Measurements from ENCODE around the gene CREG2.

The CREG2 gene

GRCh38 chr2:101341421-101341820 is 45.9 kb downstream of the CREG2 start:
- TF ChIP-seq CTCF (IDR thresholded peaks at IDR 0.05; ENCODE audit: control extremely low read depth, extremely low read depth, low read depth, missing control alignments) = no peak
- DNase-seq (ENCODE audit: extremely low spot score) = no peak
- ChIA-PET POLR2A (no interaction called here), CTCF (interaction anchor here (0.6 to 4.0 kb wide), 16 partner anchors 8 to 1102 kb away, joined by 3 to 40 read pairs (median 6); partner anchors contain the start of gene RNF149)

- no peak for DNase-seq (ENCODE audit: extremely low spot score)
- TF ChIP-seq CTCF (IDR thresholded peaks at IDR 0.05; ENCODE audit: control extremely low read depth, extremely low read depth, low read depth, missing control alignments) = no peak
- CTCF ChIA-PET = interaction anchor here (4.0 kb wide), 1 partner anchor 12 kb away, joined by 40 read pairs; no protein-coding TSS in a partner anchor
- POLR2A ChIA-PET = no interaction called here
These were observed 47.2 kb downstream of the CREG2 start for GRCh38 chr2:101340141-101340551.

DNA sequence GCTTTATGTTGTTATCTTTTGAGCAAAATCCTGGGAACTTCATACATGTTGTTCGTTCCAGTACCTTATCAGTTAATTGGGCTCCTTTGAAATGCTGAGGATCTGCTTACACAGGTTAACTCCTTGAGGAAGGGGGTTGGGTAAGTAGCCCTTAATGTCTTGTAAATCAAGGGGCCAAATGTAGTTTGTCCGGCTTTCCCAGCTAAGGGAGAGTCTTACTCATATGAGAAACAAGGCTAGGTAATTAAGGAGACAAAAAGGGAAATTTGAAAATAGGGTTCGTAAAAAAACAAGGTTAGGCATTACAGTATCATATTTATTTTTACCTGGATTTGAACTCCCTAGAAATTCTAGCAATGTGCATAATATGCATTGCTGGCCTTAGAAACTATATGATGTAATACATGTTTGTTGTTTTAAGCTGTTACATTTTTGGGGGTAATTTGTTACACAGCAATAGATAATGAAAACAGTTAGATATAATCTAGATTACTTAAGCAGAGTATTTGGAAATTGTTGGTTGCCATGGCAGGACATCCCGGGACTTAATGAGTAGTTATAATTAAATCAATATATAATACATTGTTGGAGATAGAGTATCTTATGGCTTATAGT is 47.9 kb downstream of the CREG2 start:
- no peak for TF ChIP-seq CTCF (IDR thresholded peaks at IDR 0.05; ENCODE audit: control extremely low read depth, extremely low read depth, low read depth, missing control alignments)
- no peak for DNase-seq (ENCODE audit: extremely low spot score)
- ChIA-PET CTCF (interaction anchor here (1.0 to 4.0 kb wide), 2 partner anchors 11 to 327 kb away, joined by 3 to 40 read pairs; no protein-coding TSS in a partner anchor), POLR2A (no interaction called here)

GRCh38 chr2:101337877-101338276 is 49.4 kb downstream of the CREG2 start:
- no peak for DNase-seq (ENCODE audit: extremely low spot score)
- POLR2A ChIA-PET = no interaction called here
- CTCF ChIA-PET = no interaction called here
- TF ChIP-seq CTCF (IDR thresholded peaks at IDR 0.05; ENCODE audit: control extremely low read depth, extremely low read depth, low read depth, missing control alignments) = no peak

GRCh38 chr2:101332885-101333766 is 54.2 kb downstream of the CREG2 start:
- TF ChIP-seq CTCF (IDR thresholded peaks at IDR 0.05; ENCODE audit: control extremely low read depth, extremely low read depth, low read depth, missing control alignments) = no peak
- ChIA-PET POLR2A (no interaction called here), CTCF (interaction anchor here (2.3 kb wide), 1 partner anchor 9 kb away, joined by 12 read pairs; no protein-coding TSS in a partner anchor)
- no peak for DNase-seq (ENCODE audit: extremely low spot score)

DNA sequence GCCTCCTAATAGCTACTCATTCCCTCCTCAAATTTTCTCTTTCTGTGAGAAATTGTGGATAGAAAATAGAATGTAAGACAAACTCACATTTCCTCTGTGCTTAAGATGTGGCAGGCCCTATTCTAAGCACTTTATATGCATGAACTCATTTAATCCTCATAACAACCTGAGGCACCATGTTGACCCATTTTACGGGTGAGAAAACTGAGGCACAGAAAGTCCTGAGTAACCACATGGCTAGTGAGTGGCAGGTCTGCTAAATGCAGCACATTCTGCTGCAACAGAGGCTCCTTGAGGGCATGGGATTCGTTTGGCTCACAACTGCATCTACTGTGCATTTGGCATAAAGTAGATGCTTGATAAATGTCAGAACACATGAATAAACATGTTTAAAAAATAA is 56.1 kb downstream of the CREG2 start:
- POLR2A ChIA-PET = no interaction called here

More for the DNA sequence above, 56.1 kb downstream of the CREG2 start:
- TF ChIP-seq CTCF (IDR thresholded peaks at IDR 0.05; ENCODE audit: control extremely low read depth, extremely low read depth, low read depth, missing control alignments) = no peak
- DNase-seq (ENCODE audit: extremely low spot score) = no peak
- CTCF ChIA-PET = interaction anchor here (1.1 to 6.6 kb wide), 2 partner anchors 10 to 16 kb away, joined by 3 to 40 read pairs; no protein-coding TSS in a partner anchor

Measured in GM10248 (cell line).